Activated CD4-positive, alpha-beta T cell treated with anti-CD3 and anti-CD28 coated beads, Interleukin-2, Interleukin-6, amounts not matched to agents 100 ng/mL and 50 ng/mL, durations not matched to agents 16 hours and 8 hours (primary cell): ENCODE data around the gene CPXCR1.
"Not testable (repeated sequence)": the region's sequence is repeated elsewhere in the genome, so short reads cannot be mapped to it uniquely, and the experiment has no call there.

Experiments
- DNase-seq: peaks from one replicate; pipeline ENCODE4 v3.0.0-alpha.2; 2020

Gene CPXCR1

GRCh38 chrX:88746925-88747324 lies at the start of gene CPXCR1:
TSS of gene CPXCR1 (plus strand) at chrX:88747225. CDS start at chrX:88753415, 6,190 bp downstream.
- DNase-seq: no peak

GRCh38 chrX:88735835-88736234 lies 11.2 kb upstream of the CPXCR1 start:
- DNase-seq: no peak

- DNase-seq: not testable (repeated sequence)
These were observed 810 bp upstream of the CPXCR1 start for GRCh38 chrX:88746215-88746614.

GRCh38 chrX:88752339-88752738 lies 5.3 kb downstream of the CPXCR1 start:
- DNase-seq: not testable (repeated sequence)

GRCh38 chrX:88789825-88790224 lies 42.8 kb downstream of the CPXCR1 start:
- DNase-seq: no peak
